Activated CD4-positive, CD25-positive, alpha-beta regulatory T cell treated with anti-CD3 and anti-CD28 coated beads, Interleukin-2, amount 50 U/mL, for 24 hours (primary cell): ENCODE data around the gene PNPLA7.
A peak's percentile ranks its signal among the peaks of the same experiment; 100 is the strongest.
"Not testable (repeated sequence)": the region's sequence is repeated elsewhere in the genome, so short reads cannot be mapped to it uniquely, and the experiment has no call there.

Source experiments
- ATAC-seq, 2 donors: fragments of 150-1000 bp; cut with Tn5 transposase; one replicate each; pipeline ENCODE4 v1.10.0; 2021; ENCODE audit warnings: mild to moderate bottlenecking in 1 of 2, moderate library complexity in 1 of 2

PNPLA7 gene

GRCh38 chr9:137574192-137574591 is 24.0 kb upstream of the PNPLA7 start:
- ATAC-seq, result no peak

- no peak for ATAC-seq
Measured at GRCh38 chr9:137570566-137570965, 20.4 kb upstream of the PNPLA7 start.

GRCh38 chr9:137569609-137570203 is 19.5 kb upstream of the PNPLA7 start:
- ATAC-seq, result no peak

GRCh38 chr9:137568445-137568844 is 18.2 kb upstream of the PNPLA7 start:
- peak in 1 of 2 donors; percentile 27 for ATAC-seq

- ATAC-seq, result peak in 1 of 2 donors; percentile 41
Measured at GRCh38 chr9:137564817-137565411, 14.7 kb upstream of the PNPLA7 start.

GRCh38 chr9:137564134-137564533 is 13.9 kb upstream of the PNPLA7 start:
- ATAC-seq, result no peak

GRCh38 chr9:137558127-137558526 is 7.9 kb upstream of the PNPLA7 start:
- ATAC-seq, result no peak

GRCh38 chr9:137556069-137556838 is 6.1 kb upstream of the PNPLA7 start:
- no peak for ATAC-seq

- no peak for ATAC-seq
Measured at GRCh38 chr9:137555179-137555578, 5.0 kb upstream of the PNPLA7 start.

- no peak for ATAC-seq
Measured at GRCh38 chr9:137554349-137554748, 4.1 kb upstream of the PNPLA7 start.

GRCh38 chr9:137553654-137554053 is 3.5 kb upstream of the PNPLA7 start:
- not testable (repeated sequence) for ATAC-seq

GRCh38 chr9:137552022-137552768 is 2.0 kb upstream of the PNPLA7 start:
- ATAC-seq, result peak; percentile 2 to 11

- ATAC-seq, result peak; percentile 93 to 96
Measured at GRCh38 chr9:137551264-137552021, 1.2 kb upstream of the PNPLA7 start, which contains the start of gene MRPL41. MRPL41 (plus strand) TSS chr9:137551879; CDS start chr9:137552082, 203 bp downstream.

GRCh38 chr9:137550958-137551263 is 709 bp upstream of the PNPLA7 start:
- not testable (repeated sequence) for ATAC-seq

- ATAC-seq, result no peak
Measured at GRCh38 chr9:137547687-137548543, 2.3 kb downstream of the PNPLA7 start.

- no peak for ATAC-seq
Measured at GRCh38 chr9:137545123-137545522, 5.1 kb downstream of the PNPLA7 start.

- no peak for ATAC-seq
Measured at GRCh38 chr9:137544176-137544760, 5.9 kb downstream of the PNPLA7 start.

- no peak for ATAC-seq
Measured at GRCh38 chr9:137543237-137543963, 6.8 kb downstream of the PNPLA7 start.

GRCh38 chr9:137542486-137542885 is 7.7 kb downstream of the PNPLA7 start:
- no peak for ATAC-seq

- ATAC-seq, result no peak
Measured at GRCh38 chr9:137540536-137540935, 9.7 kb downstream of the PNPLA7 start.
